ENCODE results near the gene ZDHHC12.
A peak's percentile ranks its signal among the peaks of the same experiment; 100 is the strongest.

Gene ZDHHC12

DNA sequence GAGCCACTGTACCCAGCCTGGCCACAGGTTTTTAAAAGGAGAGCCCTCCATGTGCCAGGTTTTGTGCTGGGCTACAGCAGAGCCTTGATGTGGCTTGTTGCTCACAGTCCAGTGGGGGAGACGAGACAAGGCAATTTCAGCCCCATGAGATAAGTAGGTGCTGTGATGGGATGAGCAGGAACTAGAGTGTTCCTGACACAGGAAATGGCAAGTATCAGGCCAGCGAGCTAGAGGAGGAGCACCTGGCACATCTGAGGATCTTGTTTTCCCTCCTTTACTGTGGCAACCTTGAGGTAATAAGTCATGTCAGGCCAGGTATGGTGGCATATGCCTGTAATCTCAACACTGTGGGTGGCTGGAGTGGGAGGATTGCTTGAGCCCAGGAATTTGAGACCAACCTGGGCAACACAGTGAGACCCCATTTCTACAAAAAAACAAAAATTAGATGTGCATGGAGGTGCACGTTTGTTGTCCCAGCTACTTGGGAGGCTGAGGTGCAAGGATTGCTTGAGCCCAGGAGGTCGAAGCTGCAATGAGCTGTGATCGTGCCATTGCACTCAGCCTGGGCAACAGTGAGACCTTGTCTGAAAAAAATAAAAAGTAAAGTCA, 3.8 kb upstream of the ZDHHC12 start:
- no peak for DNase-seq (ENCODE audit: low read depth)
- no peak overlapping the region for H3K4me3 ChIP-seq (ENCODE audit: low read depth, low read length)
- TF ChIP-seq MYC (IDR thresholded peaks at IDR 0.05; ENCODE audit: low read depth, low read length) (no peak), POLR2A (IDR thresholded peaks at IDR 0.05; ENCODE audit: extremely low read depth, insufficient read length) (no peak)
- TF ChIP-seq, protein P1, sequence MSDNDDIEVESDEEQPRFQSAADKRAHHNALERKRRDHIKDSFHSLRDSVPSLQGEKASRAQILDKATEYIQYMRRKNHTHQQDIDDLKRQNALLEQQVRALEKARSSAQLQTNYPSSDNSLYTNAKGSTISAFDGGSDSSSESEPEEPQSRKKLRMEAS (IDR thresholded peaks at IDR 0.05; ENCODE audit: low read depth, low read length), result no peak
- TF ChIP-seq, protein P2, sequence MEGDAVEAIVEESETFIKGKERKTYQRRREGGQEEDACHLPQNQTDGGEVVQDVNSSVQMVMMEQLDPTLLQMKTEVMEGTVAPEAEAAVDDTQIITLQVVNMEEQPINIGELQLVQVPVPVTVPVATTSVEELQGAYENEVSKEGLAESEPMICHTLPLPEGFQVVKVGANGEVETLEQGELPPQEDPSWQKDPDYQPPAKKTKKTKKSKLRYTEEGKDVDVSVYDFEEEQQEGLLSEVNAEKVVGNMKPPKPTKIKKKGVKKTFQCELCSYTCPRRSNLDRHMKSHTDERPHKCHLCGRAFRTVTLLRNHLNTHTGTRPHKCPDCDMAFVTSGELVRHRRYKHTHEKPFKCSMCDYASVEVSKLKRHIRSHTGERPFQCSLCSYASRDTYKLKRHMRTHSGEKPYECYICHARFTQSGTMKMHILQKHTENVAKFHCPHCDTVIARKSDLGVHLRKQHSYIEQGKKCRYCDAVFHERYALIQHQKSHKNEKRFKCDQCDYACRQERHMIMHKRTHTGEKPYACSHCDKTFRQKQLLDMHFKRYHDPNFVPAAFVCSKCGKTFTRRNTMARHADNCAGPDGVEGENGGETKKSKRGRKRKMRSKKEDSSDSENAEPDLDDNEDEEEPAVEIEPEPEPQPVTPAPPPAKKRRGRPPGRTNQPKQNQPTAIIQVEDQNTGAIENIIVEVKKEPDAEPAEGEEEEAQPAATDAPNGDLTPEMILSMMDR (IDR thresholded peaks at IDR 0.05; ENCODE audit: low read depth, low read length), result no peak

GRCh38 chr9:128724744-128725211, 851 bp upstream of the ZDHHC12 start:
- DNase-seq (ENCODE audit: low read depth), result peak; percentile 79
- TF ChIP-seq POLR2A (IDR thresholded peaks at IDR 0.05; ENCODE audit: extremely low read depth, insufficient read length), result no peak
- TF ChIP-seq, protein P1 (IDR thresholded peaks at IDR 0.05; ENCODE audit: low read depth, low read length), result no peak
- TF ChIP-seq, protein P2 (IDR thresholded peaks at IDR 0.05; ENCODE audit: low read depth, low read length), result no peak
- no peak for TF ChIP-seq MYC (IDR thresholded peaks at IDR 0.05; ENCODE audit: low read depth, low read length)
- H3K4me3 ChIP-seq (ENCODE audit: low read depth, low read length), result peak overlapping the region; percentile 75

DNA sequence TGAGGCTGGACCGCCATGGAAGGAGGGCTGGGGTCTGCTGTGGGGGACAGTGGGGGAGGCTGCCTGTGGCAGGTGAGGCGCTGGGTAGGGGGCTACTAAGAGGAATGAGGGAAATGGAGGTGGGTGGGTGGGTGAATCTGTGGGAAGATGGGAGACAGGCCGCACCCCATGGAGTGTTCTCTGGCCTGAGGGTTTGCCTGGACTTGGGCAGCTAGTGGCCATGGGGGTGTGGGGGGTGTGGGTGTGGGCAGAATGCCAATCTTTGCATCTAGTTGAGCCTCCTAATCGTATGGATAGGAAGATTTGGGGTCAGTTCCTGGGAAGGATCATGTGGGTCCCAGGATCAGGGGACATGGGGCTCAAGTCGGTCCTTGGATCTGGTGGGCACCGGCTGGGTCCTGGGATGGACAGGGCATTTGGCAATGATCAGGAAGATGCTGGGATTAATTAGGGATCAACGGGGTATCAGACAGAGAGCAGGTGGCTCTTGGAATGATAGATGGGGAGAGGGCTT, 518 bp downstream of the ZDHHC12 start:
- no peak for TF ChIP-seq POLR2A (IDR thresholded peaks at IDR 0.05; ENCODE audit: extremely low read depth, insufficient read length)
- TF ChIP-seq, protein P2 (IDR thresholded peaks at IDR 0.05; ENCODE audit: low read depth, low read length), result no peak
- TF ChIP-seq, protein P1 (IDR thresholded peaks at IDR 0.05; ENCODE audit: low read depth, low read length), result no peak
- no peak for TF ChIP-seq MYC (IDR thresholded peaks at IDR 0.05; ENCODE audit: low read depth, low read length)
- H3K4me3 ChIP-seq (ENCODE audit: low read depth, low read length), result peak overlapping the region; percentile 87

DNA sequence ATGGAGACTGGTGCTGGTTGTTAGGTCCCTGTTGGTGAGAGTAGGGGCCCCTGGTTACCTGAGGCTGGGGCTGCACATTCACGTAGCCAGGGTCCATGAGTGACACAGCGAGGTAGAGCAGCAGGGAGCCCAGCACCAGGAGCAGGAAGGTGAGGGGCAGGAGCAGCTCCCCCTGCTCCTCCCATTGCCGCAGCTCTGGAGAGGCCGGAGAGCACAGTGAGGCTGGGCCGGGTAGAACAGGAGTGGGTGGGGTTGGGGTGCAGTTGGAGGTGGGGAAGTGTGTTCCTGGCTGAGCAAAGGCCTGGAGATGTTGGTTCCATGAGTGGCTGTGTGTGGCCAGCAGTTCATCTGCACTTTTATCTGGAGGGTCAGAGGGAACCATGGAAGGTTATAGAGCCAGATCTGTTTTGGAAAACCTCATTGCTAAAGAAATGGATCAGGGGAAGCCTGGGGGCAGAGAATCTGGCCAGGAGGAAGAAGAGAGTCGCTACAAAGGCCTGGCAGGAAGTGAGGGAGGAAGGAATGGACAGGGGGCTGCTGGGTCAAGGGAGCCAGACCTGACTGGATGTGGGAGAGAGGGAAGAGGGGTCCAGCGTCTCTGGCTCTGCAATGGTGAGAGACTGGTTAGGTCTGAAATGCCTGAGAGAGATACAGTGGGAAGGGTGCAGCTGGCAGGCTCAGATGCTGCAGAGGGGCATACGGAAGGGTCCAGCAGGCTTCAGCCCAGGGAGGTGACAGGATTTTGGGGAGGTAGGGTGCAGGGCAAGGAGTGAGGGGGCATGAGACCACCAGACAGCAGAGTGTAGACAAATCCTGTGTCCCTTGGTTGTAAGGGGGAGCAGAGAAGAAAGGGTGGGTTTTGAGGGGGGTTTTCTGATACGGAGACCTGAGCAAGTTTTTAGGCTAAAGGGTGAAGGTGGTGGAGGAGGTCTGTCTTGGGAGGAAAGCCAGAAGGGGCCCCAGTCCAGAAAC, 1.3 kb downstream of the ZDHHC12 start:
- peak overlapping the region; percentile 87 for H3K4me3 ChIP-seq (ENCODE audit: low read depth, low read length)
- DNase-seq (ENCODE audit: low read depth), result no peak
- TF ChIP-seq, protein P1 (IDR thresholded peaks at IDR 0.05; ENCODE audit: low read depth, low read length), result no peak
- TF ChIP-seq POLR2A (IDR thresholded peaks at IDR 0.05; ENCODE audit: extremely low read depth, insufficient read length) (no peak), MYC (IDR thresholded peaks at IDR 0.05; ENCODE audit: low read depth, low read length) (no peak)
- TF ChIP-seq, protein P2 (IDR thresholded peaks at IDR 0.05; ENCODE audit: low read depth, low read length), result no peak

More for the DNA sequence above, 518 bp downstream of the ZDHHC12 start:
- DNase-seq (ENCODE audit: low read depth), result no peak

- TF ChIP-seq POLR2A (IDR thresholded peaks at IDR 0.05; ENCODE audit: extremely low read depth, insufficient read length) (no peak), MYC (IDR thresholded peaks at IDR 0.05; ENCODE audit: low read depth, low read length) (no peak)
- TF ChIP-seq, protein P1 (IDR thresholded peaks at IDR 0.05; ENCODE audit: low read depth, low read length), result no peak
- TF ChIP-seq, protein P2 (IDR thresholded peaks at IDR 0.05; ENCODE audit: low read depth, low read length), result no peak
- no peak for DNase-seq (ENCODE audit: low read depth)
- no peak overlapping the region for H3K4me3 ChIP-seq (ENCODE audit: low read depth, low read length)
Observed at GRCh38 chr9:128721487-128722010, 2.4 kb downstream of the ZDHHC12 start.
